HG02852 (cell line): ENCODE data around the gene PTPRM.
"Not testable (repeated sequence)": the region's sequence is repeated elsewhere in the genome, so short reads cannot be mapped to it uniquely, and the experiment has no call there.

Experiments
- ATAC-seq: cut with Tn5 transposase; IDR thresholded peaks from one replicate; pipeline ENCODE4 v1.9.1; 2021; ENCODE audit warnings: mild to moderate bottlenecking, moderate library complexity; ENCODE audit not compliant: unreplicated experiment

PTPRM gene

DNA sequence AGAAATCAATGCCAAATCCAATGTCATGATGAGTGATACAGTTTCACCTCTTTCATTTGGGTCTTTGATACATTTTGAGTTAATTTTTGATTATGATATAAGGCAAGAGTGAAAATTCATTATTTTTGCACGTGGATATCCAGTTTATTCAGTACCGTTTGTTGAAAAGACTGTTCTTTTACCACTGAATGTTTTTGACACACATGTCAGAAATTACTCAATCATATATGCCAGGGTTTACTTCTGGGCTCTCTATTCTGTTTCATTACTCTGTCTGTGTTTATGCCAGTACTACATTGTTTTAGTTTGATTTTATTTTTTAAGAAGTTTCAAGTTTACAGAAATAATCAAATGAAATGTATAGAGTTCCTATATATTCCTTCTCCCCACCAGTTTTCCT is 154.4 kb downstream of the PTPRM start:
- no peak for ATAC-seq

DNA sequence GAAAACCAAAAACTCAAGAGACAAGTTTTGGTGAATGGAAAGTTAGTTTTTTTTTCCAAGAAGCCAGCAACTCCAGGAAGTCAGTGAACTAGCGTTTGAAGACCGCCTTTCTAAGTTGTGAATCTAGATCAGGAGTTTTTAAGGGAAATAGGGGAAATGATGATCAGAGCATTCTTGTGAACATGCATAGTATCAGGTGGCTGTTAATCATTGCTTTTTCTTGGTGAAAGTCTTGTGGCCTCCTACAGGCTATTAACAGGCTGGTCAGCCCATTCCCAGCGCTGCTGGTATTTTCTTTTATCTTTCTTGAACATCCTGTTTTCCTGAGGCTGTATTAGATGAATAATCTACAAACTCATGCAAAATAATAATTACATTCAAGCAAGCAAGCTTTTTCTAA is 155.8 kb downstream of the PTPRM start:
- ATAC-seq, result no peak

DNA sequence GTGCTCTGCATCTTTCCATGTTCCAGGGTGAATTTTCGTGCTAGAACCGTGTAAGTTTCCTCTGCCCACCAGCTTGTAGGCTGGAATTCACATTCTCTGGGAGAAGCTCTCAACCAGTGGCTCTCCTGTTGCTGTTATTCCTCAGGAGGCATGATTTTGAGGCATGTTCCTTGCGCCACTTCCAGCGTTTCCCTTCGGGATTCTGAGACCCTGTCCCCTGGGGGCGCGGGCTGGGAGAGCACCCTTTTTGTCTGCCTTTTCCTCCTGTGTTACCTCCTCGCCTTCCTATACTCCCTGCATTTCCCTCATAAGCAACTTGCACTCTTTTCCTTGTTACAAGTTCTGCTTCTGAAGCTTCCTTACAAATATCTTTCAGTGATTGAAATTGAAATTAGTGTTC is 156.4 kb downstream of the PTPRM start:
- no peak for ATAC-seq

DNA sequence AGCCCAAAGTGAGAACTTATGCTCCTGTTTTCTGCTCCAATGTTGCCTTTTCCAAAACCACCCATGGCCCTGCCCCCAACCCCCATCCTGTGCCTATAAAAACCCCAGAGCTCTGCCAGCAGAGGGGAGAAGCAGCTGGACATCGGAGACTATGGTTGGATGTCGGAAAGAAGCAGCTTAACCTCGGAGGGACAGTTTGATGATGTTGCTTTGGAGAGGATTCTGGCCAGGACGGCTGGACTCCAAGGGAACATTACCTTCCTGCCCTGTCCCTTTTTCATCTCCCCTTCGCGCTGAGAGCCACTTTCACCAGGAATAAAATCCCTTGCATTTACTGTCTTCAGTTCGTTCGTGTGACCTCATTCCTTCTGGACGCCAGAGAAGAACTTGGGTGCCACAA is 158.4 kb downstream of the PTPRM start:
- ATAC-seq, result no peak

DNA sequence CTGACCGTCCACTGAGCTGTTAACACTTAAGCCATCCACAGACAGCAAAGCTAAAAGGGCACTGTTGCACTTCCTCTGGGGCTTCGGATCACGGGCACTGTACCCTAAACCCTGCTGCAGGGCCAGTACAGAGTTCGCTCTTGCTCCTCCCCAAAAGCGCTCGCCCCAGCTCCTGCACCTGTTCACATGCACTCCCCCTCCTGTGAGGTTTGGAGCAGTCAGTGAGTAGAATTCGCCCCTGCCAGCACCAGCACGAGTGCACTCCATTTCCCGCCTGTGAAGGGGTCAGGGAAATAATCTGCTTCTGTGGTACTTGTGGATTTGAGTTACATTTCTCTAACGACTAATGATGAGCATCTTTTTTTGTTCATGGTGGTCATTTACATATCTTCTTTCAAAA is 158.8 kb downstream of the PTPRM start:
- ATAC-seq, result no peak

DNA sequence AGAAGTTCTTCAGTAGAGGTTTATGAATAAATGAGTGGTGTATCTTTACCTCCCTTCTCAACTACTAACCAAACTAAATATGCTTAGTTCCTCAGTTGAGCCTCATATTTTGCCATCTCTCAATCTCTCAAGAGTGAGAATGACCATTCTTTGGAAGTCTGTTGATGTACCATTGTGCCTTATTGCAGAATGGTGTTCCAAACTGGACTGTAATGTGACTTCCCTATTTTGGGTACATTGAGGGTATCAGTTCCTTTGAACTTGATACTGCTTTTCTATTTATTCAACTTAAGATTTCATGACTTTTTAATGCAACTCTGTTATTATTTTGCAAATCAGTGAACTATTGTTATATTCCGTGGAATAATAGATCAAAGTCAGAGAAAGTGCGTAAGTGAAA is 159.4 kb downstream of the PTPRM start:
- no peak for ATAC-seq

DNA sequence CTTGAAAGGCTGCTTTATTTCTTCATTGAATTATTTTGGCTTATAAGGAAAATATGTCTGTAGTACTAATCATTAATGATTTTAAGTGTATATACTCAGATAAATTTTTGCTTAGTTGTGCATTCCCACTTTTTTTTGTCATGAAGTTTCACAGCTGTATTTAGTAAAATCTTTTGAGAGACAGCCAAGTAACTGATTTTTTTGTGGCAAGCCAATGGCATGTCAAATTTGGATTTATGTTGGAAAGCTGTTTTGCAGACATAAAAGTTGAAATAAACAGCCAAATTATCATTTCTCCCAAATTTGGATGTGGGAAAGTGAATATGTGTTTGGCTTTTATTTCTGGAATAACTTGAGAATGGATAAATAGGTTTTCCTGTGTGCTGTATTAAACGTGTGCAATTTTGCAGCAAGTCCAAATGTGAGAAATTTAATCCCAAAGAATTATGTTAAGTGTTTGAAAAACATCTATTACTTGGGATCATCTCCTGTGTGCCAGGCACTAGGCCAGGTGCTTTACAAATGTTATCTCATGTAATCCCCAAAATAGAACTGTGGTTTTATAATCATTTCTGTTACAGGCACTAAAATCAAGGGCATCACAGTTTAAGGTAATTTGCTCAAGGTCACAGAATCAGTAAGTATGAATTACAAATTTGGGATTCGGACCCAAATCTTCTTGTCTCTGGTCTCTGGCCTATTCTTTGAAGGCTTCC is 160.4 kb downstream of the PTPRM start:
- no peak for ATAC-seq

DNA sequence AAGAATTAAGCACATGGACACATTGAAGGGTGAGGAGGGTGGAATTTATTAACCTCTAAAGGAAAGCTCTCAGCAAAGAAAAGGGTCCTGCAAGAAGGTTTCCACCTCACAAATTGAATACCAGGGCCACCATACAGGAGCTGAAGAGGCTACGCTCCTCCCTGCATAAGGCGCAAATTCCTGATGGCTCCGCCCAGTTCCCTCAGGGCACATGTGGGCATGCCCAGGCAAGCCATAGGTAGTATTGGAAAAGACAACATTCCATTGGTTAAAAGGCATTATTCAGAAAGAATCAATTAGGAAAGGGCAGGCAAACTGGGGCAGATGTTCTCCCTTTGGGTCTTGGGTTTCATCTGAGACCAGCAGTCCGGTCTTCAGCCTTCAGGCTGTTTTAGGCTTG is 161.2 kb downstream of the PTPRM start:
- ATAC-seq, result no peak

DNA sequence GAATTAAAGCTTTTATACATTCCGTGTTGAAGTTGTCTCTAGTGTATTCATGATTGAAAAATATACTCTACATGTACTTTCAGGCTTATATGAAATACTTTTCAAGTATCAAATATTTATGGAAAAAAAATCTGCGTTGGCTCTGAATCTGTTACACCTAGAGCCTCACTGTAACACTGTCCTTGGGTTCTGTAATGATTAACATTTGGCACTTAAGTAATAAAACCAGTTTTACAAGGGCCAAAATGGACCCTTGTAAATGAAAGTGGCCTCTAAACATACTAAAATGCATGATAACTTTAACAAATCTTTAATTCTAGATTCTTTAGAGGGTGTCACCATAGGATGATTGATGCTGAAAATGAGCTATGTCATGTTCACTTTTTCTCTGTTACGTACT is 162.8 kb downstream of the PTPRM start:
- ATAC-seq, result no peak

DNA sequence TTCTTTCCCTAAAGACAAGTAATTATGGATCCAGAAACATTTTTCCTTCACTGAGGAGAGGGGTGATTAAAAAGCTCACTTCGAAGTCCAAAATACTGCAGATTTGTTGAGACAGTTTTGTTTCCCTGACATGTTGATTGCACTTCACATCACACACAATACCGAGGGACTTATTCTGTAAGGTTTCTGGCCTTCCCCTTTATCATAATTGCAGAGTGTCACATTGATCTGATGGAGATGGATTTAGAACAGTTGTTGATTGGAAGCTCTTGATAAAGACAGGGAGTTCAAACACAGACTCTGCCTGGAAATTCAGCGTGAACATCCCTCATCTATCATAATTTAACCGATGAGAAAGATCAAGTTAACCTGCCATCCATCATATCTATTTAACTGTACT is 163.6 kb downstream of the PTPRM start:
- ATAC-seq, result no peak

DNA sequence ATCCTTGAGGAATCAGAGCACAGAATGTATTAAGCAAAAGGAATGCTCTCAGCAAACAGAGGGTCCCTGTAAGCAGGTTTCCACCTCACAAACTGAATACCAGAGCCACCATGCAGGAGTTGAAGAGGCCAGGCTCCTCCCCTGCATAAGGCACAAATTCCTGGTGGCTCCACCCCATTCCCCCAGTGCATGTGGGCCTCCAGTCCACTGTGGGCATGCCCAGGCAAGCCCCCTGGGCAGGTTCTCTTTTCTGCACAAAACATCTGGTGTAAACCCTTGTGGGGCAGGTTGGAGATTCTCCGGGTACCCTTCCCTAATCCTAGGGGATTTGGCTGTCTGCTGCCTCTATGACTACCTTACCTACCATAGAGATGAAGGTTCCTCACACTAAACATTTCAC is 166.5 kb downstream of the PTPRM start:
- ATAC-seq, result no peak

DNA sequence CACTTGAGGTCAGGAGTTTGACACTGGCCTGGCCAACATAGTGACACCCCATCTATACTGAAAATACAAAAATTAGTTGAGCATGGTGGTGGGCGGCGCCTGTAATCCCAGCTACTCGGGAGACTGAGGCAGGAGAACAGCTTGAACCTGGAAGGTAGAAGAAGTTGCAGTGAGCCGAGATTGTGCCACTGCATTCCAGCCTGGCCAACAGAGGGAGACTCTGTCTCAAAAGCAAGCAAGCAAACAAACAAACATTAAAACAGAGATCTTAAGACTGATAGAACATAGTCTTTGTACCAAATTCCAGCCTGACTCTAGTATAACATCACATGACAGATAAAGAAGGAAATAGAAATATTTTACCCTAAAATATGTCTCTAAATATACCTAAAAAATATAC is 168.1 kb downstream of the PTPRM start:
- ATAC-seq, result no peak

DNA sequence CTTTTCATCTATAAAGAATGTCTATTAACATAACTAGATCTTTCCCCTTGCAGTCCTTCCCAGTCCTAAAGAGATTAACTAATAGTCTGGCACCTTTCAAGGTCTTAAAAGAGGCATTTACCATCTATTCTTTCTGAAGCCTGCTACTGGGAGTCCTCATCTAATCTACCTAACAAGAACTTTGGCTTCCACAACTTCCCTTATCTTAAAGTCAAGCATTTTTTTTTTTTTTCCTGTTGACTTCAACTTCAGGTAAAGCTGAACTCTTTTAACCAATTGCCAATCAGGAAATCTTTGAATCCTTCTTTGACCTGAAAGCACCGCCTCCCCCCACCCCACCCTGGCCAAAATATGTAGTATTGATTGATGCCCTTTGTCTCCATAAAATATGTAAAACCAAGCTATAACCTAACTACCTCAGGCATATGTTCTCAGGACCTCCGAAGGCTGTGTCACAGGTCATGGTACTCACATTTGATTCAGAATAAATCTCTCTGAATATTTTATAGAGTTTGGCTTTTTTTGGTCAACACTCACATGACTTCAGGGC is 168.6 kb downstream of the PTPRM start:
- no peak for ATAC-seq

DNA sequence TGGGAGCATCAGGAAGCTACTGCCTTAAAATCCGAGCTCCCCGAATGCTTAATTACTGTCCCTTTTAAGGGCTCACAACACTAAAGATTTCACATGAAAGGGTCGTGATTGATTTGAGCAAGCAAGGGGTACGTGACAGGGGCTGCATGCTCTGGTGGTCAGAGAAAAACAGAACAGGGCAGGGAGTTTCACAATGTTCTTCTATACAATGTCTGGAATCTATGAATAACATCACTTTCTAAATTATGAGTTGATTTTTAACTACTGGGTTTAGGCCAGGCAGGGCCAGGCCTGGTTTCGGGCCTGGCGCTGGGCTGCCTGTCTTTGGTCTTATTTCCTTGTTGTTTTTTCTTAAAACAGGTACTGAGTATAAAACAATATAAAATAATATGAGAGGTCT is 169.4 kb downstream of the PTPRM start:
- ATAC-seq, result not testable (repeated sequence)

DNA sequence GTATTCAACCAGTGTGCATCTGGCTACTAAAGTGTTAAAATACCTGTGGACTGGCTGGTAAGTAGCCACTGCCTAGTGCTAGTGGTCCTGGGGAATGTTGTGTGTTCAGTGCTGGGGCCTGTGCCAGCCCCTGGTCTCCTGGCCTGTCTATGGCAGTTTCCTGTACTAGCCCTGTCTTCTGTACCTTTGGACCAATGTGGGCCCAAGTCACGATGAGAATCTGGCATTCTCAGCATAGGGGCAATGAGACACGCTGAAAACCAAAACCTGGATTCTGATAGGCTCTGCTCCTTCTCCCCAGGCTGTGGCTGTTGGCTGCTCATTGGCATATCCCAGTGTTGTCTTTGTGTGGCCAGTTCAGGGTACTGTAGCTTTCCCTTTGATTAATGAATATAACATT is 170.4 kb downstream of the PTPRM start:
- ATAC-seq, result no peak

DNA sequence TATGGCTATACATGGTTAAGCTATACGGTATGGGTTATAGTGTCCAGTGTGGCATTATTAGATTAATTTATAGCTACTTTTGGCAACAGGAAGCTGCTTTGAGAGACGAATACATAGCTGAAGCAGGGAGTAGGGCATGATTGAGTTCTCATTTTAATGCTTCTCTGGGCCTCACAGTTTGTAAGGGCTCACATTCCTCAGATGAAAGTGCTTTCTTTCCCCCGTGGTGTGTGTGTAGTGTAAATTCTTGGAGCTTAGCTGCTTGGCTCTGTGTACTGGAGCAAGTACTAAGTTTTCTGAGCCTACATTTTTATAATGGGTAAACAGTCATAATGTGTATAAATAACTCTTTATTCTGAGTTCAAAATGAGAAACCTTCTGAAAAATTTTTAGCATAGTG is 173.7 kb downstream of the PTPRM start:
- no peak for ATAC-seq

DNA sequence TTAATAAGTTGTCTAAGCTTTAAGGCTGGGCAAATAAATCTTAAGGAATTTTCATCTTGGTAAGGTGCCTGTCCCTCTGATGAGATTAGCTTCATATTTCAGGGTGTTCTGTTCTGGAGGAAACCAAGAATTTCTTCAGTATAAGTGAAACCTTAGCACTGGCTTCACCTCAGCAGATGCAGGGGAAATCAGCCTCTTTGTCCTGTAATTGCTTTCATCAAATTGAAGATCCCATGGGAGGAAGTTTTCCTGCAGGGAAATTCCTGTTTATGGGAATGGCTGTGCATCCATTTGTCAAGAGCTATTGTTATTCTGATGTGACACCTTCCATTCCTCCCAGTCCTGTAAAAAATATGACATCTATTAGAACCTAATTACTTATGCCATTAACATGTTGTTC is 174.5 kb downstream of the PTPRM start:
- ATAC-seq, result no peak

DNA sequence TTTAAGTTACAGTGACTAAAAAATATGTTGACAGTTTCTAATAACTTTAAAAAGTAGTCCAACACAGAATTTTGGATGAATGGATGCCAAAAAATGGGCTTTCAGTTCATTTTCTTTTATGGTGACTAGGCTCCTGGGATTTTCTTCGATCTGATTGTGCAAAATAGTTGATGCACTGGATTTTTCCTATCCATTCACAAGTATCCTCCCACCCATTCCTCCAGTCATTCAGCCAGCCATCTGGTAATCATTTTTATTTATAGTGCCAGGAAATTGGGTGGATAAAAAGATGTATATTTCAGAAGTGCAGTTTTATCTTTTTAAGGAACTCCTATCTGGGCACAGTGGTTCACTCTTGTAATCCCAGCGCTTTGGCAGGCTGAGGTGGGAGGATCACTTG is 175.1 kb downstream of the PTPRM start:
- no peak for ATAC-seq

DNA sequence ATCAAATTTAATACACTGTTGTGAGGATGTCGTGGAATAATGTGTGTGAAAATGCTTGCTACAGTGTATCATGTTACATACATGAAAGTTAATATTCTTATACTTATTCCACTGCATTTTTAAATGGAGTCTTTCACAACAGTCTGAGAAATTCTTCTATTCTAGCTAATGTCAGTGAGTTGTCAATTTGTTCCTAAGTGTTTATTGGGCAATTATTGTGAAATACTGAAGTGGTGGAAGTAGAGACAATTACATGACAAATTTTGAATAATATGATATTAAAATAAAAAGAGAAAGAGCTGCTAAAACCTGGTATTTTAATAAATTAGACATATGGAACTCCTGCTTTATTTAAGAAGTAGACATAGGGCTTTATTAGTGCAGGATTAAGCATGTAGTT is 176.1 kb downstream of the PTPRM start:
- no peak for ATAC-seq

DNA sequence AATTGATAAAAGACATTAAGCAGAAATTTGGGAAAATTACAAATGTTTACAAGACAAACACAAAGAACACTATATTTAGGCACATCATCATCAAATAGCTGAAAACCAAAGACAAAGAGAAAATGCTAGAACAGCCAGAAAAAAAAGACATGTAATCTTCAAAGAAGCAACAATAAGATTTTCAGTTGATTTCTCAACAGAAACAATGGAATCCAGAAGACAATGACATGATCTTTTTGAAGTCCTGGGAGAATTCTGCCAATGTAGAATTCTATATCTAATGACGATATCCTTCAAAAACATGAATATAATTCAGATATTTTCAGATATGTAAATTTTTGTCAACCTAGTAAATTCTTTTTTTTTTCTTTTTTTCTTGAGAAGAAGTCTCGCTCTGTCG is 179.0 kb downstream of the PTPRM start:
- no peak for ATAC-seq

DNA sequence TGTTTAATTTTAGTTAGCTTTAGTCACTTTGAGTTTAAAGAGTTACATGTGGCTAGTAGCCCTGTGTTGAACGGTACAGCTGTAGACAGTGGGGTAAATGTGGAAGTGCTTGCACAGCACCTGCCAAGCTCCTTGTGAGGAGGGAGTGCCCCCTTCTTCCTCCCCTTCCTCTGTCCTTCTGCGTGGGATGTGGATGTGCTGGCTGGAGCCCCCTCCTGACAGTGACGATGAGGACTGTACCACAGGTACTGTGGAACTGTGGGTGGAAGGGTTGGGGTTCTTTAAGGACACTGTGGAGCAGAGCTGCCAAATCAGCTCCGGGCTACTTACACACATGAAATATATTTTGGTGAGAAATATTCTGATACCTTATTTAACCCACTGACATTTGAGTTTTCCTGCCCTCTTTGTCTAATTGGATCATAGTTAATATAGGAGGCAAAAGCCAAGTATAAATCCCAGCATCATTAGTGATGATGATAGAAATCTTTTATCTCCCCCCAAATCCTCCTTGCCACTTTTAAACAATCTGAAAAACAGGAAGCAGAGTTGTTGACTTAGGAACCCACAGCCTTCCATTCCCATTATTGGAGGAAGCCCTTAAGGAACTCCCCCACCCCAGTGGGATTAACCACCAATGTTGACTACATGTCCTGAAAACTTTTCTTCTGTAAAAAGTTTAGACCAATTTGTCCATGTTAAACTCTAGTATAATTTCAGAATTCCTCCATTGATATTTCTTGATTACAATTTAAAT is 181.3 kb downstream of the PTPRM start:
- no peak for ATAC-seq

DNA sequence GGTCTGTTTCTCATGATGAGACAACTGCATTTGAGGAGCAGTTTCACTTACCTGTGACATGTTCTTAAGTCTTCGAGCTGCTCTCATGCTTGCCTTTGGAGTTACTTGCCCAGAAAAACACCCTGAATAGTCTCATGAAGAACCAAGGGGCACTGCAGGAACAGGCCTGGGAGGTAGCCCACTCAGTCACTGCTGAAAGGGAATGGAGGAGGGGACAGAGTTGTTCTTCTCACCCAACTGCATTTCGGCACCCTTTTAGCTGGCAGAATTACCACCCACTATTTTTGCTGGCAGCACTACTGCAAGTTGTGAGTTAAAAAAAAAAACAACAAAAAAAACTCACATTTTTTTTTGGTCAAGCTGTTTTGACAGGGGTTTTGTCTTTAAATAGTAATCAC is 181.9 kb downstream of the PTPRM start:
- no peak for ATAC-seq
